ENCODE data around the gene IL31. TPM values are rescaled to one million over a fixed set of nuclear protein-coding genes. Genes with fewer than 3 reads are reported as not detected.

IL31 gene
- total and polyA plus RNA-seq, 4 donors, result not detected

DNA sequence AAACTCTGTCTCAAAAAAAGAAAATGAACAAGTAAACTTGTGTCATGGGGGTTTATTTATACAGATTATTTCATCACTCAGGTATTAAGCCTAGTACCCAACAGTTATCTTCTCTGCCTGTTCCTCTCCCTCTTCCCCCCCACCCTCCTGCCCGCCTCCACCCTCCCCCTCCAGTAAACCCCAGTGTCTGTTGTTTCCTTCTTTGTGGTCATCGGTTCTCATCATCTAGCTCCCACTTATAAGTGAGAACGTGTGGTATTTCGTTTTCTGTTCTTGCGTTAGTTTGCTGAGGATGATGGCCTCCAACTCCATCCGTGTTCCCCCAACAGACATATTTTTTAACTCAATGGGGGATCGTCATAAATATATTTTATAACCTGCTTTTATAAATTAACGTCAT, 12.3 kb downstream of the IL31 start:
- Histone ChIP-seq H3K9ac (ENCODE audit: low read depth in 1 of 2, low read length in 2 of 2) (no peak overlapping the region), H3K27ac (ENCODE audit: low read depth in 1 of 2, low read length in 2 of 2) (no peak overlapping the region), H3K27me3 (ENCODE audit: control insufficient read depth in 4 of 4, insufficient read depth in 4 of 4, low read length in 3 of 4) (no peaks in the 10 kb centered on the region), H3K9me3 (ENCODE audit: control insufficient read depth in 4 of 4, low read length in 3 of 4) (no peaks in the 10 kb centered on the region), H3K4me3 (ENCODE audit: low read depth in 1 of 3, low read length in 3 of 3) (no peak overlapping the region), H3K4me1 (ENCODE audit: control insufficient read depth in 4 of 4, insufficient read depth in 4 of 4, low read length in 3 of 4) (no peaks in the 10 kb centered on the region), H3K36me3 (ENCODE audit: control insufficient read depth in 4 of 4, insufficient read depth in 3 of 4, low read depth in 1 of 4, low read length in 3 of 4) (no peaks in the 10 kb centered on the region)
- 79% methylated on average over 8 of the region's 8 CpGs for WGBS
- no peak for TF ChIP-seq RAD21 (IDR thresholded peaks at IDR 0.05)
- TF ChIP-seq, protein P1, sequence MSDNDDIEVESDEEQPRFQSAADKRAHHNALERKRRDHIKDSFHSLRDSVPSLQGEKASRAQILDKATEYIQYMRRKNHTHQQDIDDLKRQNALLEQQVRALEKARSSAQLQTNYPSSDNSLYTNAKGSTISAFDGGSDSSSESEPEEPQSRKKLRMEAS (IDR thresholded peaks at IDR 0.05), result no peak
- no peak for TF ChIP-seq SP1 (IDR thresholded peaks at IDR 0.05)
- no peak for TF ChIP-seq HNF4G (IDR thresholded peaks at IDR 0.05)
- TF ChIP-seq HNF4A (conservative IDR thresholded peaks at IDR 0.05), result no peak
- TF ChIP-seq, protein P2, sequence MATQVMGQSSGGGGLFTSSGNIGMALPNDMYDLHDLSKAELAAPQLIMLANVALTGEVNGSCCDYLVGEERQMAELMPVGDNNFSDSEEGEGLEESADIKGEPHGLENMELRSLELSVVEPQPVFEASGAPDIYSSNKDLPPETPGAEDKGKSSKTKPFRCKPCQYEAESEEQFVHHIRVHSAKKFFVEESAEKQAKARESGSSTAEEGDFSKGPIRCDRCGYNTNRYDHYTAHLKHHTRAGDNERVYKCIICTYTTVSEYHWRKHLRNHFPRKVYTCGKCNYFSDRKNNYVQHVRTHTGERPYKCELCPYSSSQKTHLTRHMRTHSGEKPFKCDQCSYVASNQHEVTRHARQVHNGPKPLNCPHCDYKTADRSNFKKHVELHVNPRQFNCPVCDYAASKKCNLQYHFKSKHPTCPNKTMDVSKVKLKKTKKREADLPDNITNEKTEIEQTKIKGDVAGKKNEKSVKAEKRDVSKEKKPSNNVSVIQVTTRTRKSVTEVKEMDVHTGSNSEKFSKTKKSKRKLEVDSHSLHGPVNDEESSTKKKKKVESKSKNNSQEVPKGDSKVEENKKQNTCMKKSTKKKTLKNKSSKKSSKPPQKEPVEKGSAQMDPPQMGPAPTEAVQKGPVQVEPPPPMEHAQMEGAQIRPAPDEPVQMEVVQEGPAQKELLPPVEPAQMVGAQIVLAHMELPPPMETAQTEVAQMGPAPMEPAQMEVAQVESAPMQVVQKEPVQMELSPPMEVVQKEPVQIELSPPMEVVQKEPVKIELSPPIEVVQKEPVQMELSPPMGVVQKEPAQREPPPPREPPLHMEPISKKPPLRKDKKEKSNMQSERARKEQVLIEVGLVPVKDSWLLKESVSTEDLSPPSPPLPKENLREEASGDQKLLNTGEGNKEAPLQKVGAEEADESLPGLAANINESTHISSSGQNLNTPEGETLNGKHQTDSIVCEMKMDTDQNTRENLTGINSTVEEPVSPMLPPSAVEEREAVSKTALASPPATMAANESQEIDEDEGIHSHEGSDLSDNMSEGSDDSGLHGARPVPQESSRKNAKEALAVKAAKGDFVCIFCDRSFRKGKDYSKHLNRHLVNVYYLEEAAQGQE (IDR thresholded peaks at IDR 0.05), result no peak
- TF ChIP-seq YY1 (IDR thresholded peaks at IDR 0.05), result no peak
- TF ChIP-seq, protein P3, sequence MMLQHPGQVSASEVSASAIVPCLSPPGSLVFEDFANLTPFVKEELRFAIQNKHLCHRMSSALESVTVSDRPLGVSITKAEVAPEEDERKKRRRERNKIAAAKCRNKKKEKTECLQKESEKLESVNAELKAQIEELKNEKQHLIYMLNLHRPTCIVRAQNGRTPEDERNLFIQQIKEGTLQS (IDR thresholded peaks at IDR 0.05), result no peak
- no peak for TF ChIP-seq FOXA1 (IDR thresholded peaks at IDR 0.05)
- no peak for TF ChIP-seq FOXA2 (IDR thresholded peaks at IDR 0.05)
- TF ChIP-seq, protein P4, sequence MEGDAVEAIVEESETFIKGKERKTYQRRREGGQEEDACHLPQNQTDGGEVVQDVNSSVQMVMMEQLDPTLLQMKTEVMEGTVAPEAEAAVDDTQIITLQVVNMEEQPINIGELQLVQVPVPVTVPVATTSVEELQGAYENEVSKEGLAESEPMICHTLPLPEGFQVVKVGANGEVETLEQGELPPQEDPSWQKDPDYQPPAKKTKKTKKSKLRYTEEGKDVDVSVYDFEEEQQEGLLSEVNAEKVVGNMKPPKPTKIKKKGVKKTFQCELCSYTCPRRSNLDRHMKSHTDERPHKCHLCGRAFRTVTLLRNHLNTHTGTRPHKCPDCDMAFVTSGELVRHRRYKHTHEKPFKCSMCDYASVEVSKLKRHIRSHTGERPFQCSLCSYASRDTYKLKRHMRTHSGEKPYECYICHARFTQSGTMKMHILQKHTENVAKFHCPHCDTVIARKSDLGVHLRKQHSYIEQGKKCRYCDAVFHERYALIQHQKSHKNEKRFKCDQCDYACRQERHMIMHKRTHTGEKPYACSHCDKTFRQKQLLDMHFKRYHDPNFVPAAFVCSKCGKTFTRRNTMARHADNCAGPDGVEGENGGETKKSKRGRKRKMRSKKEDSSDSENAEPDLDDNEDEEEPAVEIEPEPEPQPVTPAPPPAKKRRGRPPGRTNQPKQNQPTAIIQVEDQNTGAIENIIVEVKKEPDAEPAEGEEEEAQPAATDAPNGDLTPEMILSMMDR (IDR thresholded peaks at IDR 0.05; ENCODE audit: low read depth, low read length, missing input control), result no peak
- DNase-seq (ENCODE audit: low spot score), result no peak

DNA sequence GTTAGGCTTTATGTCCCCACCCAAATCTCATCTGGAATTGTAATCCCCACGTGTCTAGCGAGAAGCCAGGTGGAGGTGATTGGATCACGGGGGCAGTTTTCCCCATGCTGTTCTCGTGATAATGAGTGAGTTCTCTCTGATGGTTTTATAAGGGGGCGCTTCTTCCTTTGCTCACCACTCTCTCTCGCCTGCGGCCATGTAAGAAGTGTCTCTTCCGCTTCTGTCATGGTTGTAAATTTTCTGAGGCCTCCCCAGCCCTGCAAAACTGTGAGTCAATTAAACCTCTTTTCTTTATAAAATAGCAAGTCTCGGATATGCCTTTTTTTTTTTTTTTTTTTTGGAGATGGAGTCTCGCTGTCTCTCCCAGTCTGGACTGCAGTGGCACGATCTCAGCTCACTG, 13.3 kb downstream of the IL31 start:
- TF ChIP-seq, protein P3 (IDR thresholded peaks at IDR 0.05), result no peak
- H3K9me3 ChIP-seq (ENCODE audit: control insufficient read depth in 4 of 4, low read length in 3 of 4), result no peaks in the 10 kb centered on the region
- 89% methylated on average over 11 of the region's 11 CpGs for WGBS
- H3K4me1 ChIP-seq (ENCODE audit: control insufficient read depth in 4 of 4, insufficient read depth in 4 of 4, low read length in 3 of 4), result no peaks in the 10 kb centered on the region
- H3K9ac ChIP-seq (ENCODE audit: low read depth in 1 of 2, low read length in 2 of 2), result no peak overlapping the region
- H3K36me3 ChIP-seq (ENCODE audit: control insufficient read depth in 4 of 4, insufficient read depth in 3 of 4, low read depth in 1 of 4, low read length in 3 of 4), result no peaks in the 10 kb centered on the region
- H3K4me3 ChIP-seq (ENCODE audit: low read depth in 1 of 3, low read length in 3 of 3), result no peak overlapping the region
- H3K27ac ChIP-seq (ENCODE audit: low read depth in 1 of 2, low read length in 2 of 2), result no peak overlapping the region
- no peaks in the 10 kb centered on the region for H3K27me3 ChIP-seq (ENCODE audit: control insufficient read depth in 4 of 4, insufficient read depth in 4 of 4, low read length in 3 of 4)
- DNase-seq (ENCODE audit: low spot score), result no peak

DNA sequence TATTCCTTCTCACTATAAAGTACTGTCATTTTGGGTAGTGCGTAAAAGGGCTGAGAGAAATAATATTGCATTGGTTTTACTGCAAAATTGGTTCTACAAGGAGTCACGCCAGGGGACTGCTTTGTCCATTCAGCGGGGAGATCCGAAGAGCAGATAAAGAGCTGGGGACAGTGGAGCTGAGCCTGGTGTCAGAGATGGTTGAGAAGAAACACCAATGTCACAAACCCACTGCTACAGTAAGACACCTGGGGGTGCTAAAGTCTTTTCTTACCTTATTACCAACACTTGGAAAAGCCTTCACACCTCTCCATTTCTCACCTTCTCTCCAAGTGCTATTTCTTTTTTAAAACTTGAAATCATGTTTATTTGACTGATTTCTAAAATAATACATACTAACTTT, 14.1 kb downstream of the IL31 start:
- no peak for DNase-seq (ENCODE audit: low spot score)
- 81% methylated on average over 4 of the region's 4 CpGs for WGBS
- H3K4me1 ChIP-seq (ENCODE audit: control insufficient read depth in 4 of 4, insufficient read depth in 4 of 4, low read length in 3 of 4), result no peaks in the 10 kb centered on the region
- no peaks in the 10 kb centered on the region for H3K36me3 ChIP-seq (ENCODE audit: control insufficient read depth in 4 of 4, insufficient read depth in 3 of 4, low read depth in 1 of 4, low read length in 3 of 4)
- peak; percentile 32 for TF ChIP-seq RAD21 (IDR thresholded peaks at IDR 0.05)
- TF ChIP-seq, protein P4 (IDR thresholded peaks at IDR 0.05; ENCODE audit: low read depth, low read length, missing input control), result no peak
- no peaks in the 10 kb centered on the region for H3K27me3 ChIP-seq (ENCODE audit: control insufficient read depth in 4 of 4, insufficient read depth in 4 of 4, low read length in 3 of 4)
- no peak overlapping the region for H3K9ac ChIP-seq (ENCODE audit: low read depth in 1 of 2, low read length in 2 of 2)
- H3K27ac ChIP-seq (ENCODE audit: low read depth in 1 of 2, low read length in 2 of 2), result no peak overlapping the region
- no peak overlapping the region for H3K4me3 ChIP-seq (ENCODE audit: low read depth in 1 of 3, low read length in 3 of 3)
- H3K9me3 ChIP-seq (ENCODE audit: control insufficient read depth in 4 of 4, low read length in 3 of 4), result no peaks in the 10 kb centered on the region

All from liver (tissue), 9 donors.